Progenitor cell of endocrine pancreas (in vitro differentiated cells): ENCODE data around the gene GRIA3. TPM values are rescaled to one million over a fixed set of nuclear protein-coding genes. Genes with fewer than 3 reads are reported as not detected.

Experiments used
- DNase-seq: peaks from one replicate; pipeline ENCODE4 v3.0.0; 2021; ENCODE audit warnings: low spot score; ENCODE audit not compliant: unreplicated experiment
- H3K27ac Mint-ChIP-seq: 2 replicates; pipeline ENCODE4 v1.8.0; 2021; ENCODE audit warnings: mild to moderate bottlenecking, moderate library complexity, mixed read lengths
- H3K27me3 Mint-ChIP-seq: 2 replicates; pipeline ENCODE4 v1.8.0; 2021; ENCODE audit warnings: mixed read lengths
- H3K36me3 Mint-ChIP-seq: 2 replicates; pipeline ENCODE4 v1.8.0; 2022; ENCODE audit warnings: mixed read lengths; ENCODE audit not compliant: insufficient read depth
- H3K4me1 Mint-ChIP-seq: 2 replicates; pipeline ENCODE4 v1.8.0; 2021; ENCODE audit warnings: low read depth, mixed read lengths
- H3K4me3 Mint-ChIP-seq: 2 replicates; pipeline ENCODE4 v1.8.0; 2021; ENCODE audit warnings: low read depth, mild to moderate bottlenecking, moderate library complexity, mixed read lengths
- H3K9me3 Mint-ChIP-seq: 2 replicates; pipeline ENCODE4 v1.8.0; 2021; ENCODE audit warnings: low read depth, mixed read lengths
- total RNA-seq: library from RNA; stranded (reverse); gene quantifications from 2 replicates; pipeline ENCODE4 v1.2.1, GENCODE V29; 2021
- TF ChIP-seq, protein P1 (sequence below): fragments of 200-600 bp; sonication (generic); IDR thresholded peaks from one replicate; pipeline ENCODE4 v1.5.0; 2021; ENCODE audit warnings: antibody characterized with exemption, mild to moderate bottlenecking; ENCODE audit not compliant: unreplicated experiment

GRIA3 gene
- total RNA-seq, 1 donor from 2014 or later = 2.5 TPM

DNA sequence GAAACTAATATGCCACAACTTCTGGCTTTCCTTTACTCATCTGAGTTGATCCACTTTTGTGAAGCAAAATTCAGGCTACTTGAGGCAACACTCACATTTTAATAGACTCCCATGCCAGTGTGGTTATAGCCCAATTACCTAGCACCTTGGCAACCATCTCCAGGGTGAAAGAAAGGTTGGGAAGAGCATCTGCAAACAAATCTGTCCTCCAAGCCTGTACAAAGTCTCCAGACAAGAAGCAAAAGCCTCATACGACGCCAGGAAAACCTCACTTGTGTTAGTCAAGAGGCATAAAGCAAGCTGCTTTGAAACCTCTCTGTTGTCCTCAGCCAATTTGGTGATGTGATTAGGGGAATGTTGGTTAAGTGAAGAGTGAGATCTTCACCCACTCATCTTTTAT is 302.2 kb downstream of the GRIA3 start:
- no peaks in the 10 kb centered on the region for H3K4me1 Mint-ChIP-seq
- peaks cover 1% of the 10 kb centered on the region for H3K36me3 Mint-ChIP-seq
- peaks cover 21% of the 10 kb centered on the region for H3K9me3 Mint-ChIP-seq
- H3K27ac Mint-ChIP-seq = no peak overlapping the region
- H3K27me3 Mint-ChIP-seq = no peaks in the 10 kb centered on the region
- TF ChIP-seq, protein P1, sequence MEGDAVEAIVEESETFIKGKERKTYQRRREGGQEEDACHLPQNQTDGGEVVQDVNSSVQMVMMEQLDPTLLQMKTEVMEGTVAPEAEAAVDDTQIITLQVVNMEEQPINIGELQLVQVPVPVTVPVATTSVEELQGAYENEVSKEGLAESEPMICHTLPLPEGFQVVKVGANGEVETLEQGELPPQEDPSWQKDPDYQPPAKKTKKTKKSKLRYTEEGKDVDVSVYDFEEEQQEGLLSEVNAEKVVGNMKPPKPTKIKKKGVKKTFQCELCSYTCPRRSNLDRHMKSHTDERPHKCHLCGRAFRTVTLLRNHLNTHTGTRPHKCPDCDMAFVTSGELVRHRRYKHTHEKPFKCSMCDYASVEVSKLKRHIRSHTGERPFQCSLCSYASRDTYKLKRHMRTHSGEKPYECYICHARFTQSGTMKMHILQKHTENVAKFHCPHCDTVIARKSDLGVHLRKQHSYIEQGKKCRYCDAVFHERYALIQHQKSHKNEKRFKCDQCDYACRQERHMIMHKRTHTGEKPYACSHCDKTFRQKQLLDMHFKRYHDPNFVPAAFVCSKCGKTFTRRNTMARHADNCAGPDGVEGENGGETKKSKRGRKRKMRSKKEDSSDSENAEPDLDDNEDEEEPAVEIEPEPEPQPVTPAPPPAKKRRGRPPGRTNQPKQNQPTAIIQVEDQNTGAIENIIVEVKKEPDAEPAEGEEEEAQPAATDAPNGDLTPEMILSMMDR = no peak
- H3K4me3 Mint-ChIP-seq = no peak overlapping the region
- DNase-seq = no peak

DNA sequence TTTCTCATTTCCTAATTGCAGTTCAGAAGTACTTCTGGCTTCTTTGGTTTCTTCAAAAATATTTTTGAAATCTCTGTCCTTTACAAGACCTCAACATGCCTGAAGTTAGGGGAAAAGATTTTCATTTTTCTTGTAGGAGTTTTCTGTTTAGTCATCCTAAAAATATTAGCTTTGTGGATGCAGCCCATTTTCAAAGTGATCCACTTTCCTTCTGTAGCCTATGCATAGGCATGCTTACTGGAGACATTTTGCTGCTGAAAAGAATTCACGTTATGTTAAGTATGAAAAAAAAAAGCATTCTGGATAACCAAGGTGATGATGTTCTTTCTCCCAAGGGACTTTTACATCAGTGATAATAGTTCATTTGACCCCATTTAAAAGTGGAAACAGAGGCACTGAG is 303.2 kb downstream of the GRIA3 start:
- H3K27me3 Mint-ChIP-seq = no peaks in the 10 kb centered on the region
- no peak overlapping the region for H3K27ac Mint-ChIP-seq
- TF ChIP-seq, protein P1 = no peak
- no peak overlapping the region for H3K4me3 Mint-ChIP-seq
- peaks cover 1% of the 10 kb centered on the region for H3K36me3 Mint-ChIP-seq
- DNase-seq = no peak
- peaks cover 25% of the 10 kb centered on the region for H3K9me3 Mint-ChIP-seq
- H3K4me1 Mint-ChIP-seq = no peaks in the 10 kb centered on the region

DNA sequence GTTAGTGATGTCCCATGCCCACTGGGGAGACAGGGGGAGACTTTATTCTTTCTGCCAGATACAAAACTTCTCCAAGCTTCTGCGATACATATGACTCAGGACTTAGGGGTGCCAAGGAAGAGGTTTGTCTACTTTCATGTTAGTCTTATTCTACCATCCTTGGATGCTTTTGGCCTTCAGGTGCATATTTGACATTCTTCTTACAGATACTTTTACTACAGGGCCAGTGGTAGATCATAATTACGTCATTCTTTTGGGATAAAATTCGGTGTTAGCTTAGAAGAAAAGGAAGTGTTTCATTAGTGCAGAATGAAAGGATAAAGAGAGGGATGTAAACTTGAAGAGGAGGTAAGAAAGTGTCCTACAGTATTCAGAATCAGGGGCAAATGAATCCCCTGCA is 303.6 kb downstream of the GRIA3 start:
- peaks cover 1% of the 10 kb centered on the region for H3K36me3 Mint-ChIP-seq
- no peak overlapping the region for H3K27ac Mint-ChIP-seq
- no peaks in the 10 kb centered on the region for H3K4me1 Mint-ChIP-seq
- H3K4me3 Mint-ChIP-seq = no peak overlapping the region
- no peak for DNase-seq
- no peaks in the 10 kb centered on the region for H3K27me3 Mint-ChIP-seq
- H3K9me3 Mint-ChIP-seq = peaks cover 22% of the 10 kb centered on the region
- TF ChIP-seq, protein P1 = no peak

DNA sequence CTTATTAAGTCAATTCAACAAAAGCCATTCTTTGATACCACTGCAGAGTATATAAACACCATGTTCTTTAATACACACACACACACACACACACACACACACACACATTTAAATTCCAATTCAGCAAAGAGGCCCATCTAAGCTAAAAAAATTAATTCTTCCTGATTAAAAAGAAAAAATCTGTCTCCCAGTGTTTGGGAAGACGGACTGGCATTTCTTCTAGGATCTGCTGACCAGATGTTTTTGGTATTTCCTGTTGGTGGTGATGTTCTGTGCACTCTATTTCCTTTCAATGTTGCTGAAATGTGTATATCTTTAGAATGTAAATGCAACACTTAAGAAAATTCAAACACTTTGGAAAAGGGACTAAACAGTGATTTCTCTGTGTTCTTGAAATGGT is 304.9 kb downstream of the GRIA3 start:
- no peaks in the 10 kb centered on the region for H3K27me3 Mint-ChIP-seq
- no peak overlapping the region for H3K4me3 Mint-ChIP-seq
- H3K27ac Mint-ChIP-seq = no peak overlapping the region
- H3K36me3 Mint-ChIP-seq = peaks cover 1% of the 10 kb centered on the region
- no peak for DNase-seq
- H3K4me1 Mint-ChIP-seq = no peaks in the 10 kb centered on the region
- H3K9me3 Mint-ChIP-seq = peaks cover 22% of the 10 kb centered on the region
- TF ChIP-seq, protein P1 = no peak

DNA sequence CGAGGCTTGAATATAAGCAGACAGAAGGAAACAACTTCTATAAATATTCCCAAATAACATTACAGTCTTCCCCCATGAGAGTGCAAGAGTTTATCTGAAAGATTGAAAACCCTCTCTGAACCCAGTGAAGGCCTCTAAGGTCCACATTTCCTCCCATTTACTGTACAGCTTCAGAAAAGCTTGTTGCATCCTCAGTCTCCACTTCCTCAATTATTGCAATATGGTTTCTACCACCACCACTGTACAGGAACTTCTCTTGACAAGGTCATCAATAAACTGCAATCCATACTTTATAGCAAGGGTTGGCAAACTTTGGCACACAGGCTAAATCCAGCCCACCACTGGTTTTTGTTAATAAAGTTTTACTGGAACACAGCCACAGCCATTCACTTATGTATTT is 309.8 kb downstream of the GRIA3 start:
- Mint-ChIP-seq H3K27ac (no peak overlapping the region), H3K36me3 (peaks cover 1% of the 10 kb centered on the region), H3K9me3 (peaks cover 40% of the 10 kb centered on the region), H3K4me3 (no peak overlapping the region), H3K27me3 (no peaks in the 10 kb centered on the region), H3K4me1 (no peaks in the 10 kb centered on the region)
- DNase-seq = no peak
- TF ChIP-seq, protein P1 = no peak

DNA sequence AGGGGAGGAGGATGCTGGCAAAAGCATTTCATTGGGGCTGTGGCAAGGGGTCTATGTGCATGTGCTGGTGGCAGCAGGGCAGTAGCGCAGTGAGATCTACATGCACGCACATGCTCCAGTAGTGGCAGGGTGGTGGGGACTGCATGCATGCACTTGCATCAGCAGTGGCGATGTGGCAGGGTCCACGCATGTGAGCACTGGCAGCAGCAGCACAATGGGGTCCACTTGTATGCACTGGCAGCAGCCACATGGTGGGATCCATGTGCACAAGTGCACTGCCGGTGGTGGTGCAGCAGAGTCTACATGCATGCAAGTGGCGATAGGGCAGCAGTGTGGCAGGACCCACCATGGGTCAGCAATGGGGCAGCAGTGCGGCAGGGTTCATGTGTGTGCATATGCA is 315.7 kb downstream of the GRIA3 start:
- DNase-seq = no peak
- Mint-ChIP-seq H3K4me3 (no peak overlapping the region), H3K4me1 (no peaks in the 10 kb centered on the region), H3K36me3 (no peaks in the 10 kb centered on the region), H3K27me3 (no peaks in the 10 kb centered on the region), H3K27ac (no peak overlapping the region), H3K9me3 (peaks cover 24% of the 10 kb centered on the region)
- TF ChIP-seq, protein P1 = no peak
